Ovary (tissue), 9 donors: ENCODE data around the gene FLNA. TPM values are rescaled to one million over a fixed set of nuclear protein-coding genes. Genes with fewer than 3 reads are reported as not detected.
A peak's percentile ranks its signal among the peaks of the same experiment; 100 is the strongest.

Source experiments
- DNase-seq, 5 donors: peaks; one replicate each; pipeline ENCODE4 v3.0.0-alpha.2; 2019 to 2020
- H3K27ac ChIP-seq, 2 donors: fragments of 200-600 bp; one replicate each; pipeline versions ENCODE4 v1.5.1 to v1.8.0; 2019 to 2022
- H3K27me3 ChIP-seq: fragments of 200-600 bp; one replicate; pipeline ENCODE4 v1.8.0; 2022
- H3K36me3 ChIP-seq: fragments of 200-600 bp; sonication (generic); one replicate; pipeline ENCODE4 v1.5.1; 2019
- H3K4me1 ChIP-seq: one replicate; pipeline ENCODE4 v1.8.1; 2013; ENCODE audit warnings: mild to moderate bottlenecking, moderate library complexity; ENCODE audit not compliant: insufficient read depth
- H3K4me3 ChIP-seq: fragments of 200-600 bp; sonication (generic); one replicate; pipeline ENCODE4 v1.5.1; 2017
- H3K9me3 ChIP-seq, 2 donors: fragments of 200-600 bp in 1 of 2; sonication (generic) in 1 of 2; one replicate each; pipeline versions ENCODE4 v1.5.1 to v1.8.1; 2013 to 2019; ENCODE audit warnings: mild to moderate bottlenecking in 1 of 2, moderate library complexity in 1 of 2
- CTCF ChIP-seq, 3 donors: fragments of 450-650 bp in 2 of 3; fragments of 200-600 bp in 1 of 3; IDR thresholded peaks; one replicate each; pipeline versions ENCODE4 v1.5.1 to v1.8.0; 2016 to 2022; ENCODE audit warnings: antibody characterized with exemption in 3 of 3, mild to moderate bottlenecking in 1 of 3
- EP300 ChIP-seq: sonication (generic); formaldehyde crosslinking; IDR thresholded peaks from one replicate; pipeline ENCODE4 v1.6.1; 2017; ENCODE audit warnings: antibody characterized with exemption
- POLR2A ChIP-seq: fragments of 450-650 bp; IDR thresholded peaks from one replicate; pipeline ENCODE4 v1.6.1; 2017; ENCODE audit warnings: antibody characterized with exemption, mild to moderate bottlenecking, moderate library complexity
- WGBS, 3 donors: extraction: QIAGEN DNeasy Blood & Tissue Kit in 1 of 3; methylation state at CpG; one replicate each; pipeline versions ENCODE4 v1.1.5 to v1.1.7; 2013 to 2017; 5-methylcytosine and 5-hydroxymethylcytosine counted together
- intact Hi-C, 4 donors: fragments of 100-400 bp; cut with DNase I; formaldehyde crosslinking; loops; one replicate each; pipeline versions ENCODE4 v1.11.0 to v1.15.1; 2022 to 2023
- polyA plus RNA-seq, 2 donors: library from polyadenylated mRNA; stranded (reverse); fragments of 200-250 nt in 1 of 2; fragments of 350-450 nt in 1 of 2; fragmentation: Illumina TruSeq in 1 of 2; extraction: RNeasy Lipid Tissue Mini Kit (QIAGEN cat#74804) in 1 of 2; gene quantifications; one replicate each; pipeline ENCODE4 v1.2.3, GENCODE V29; 2013 to 2014
- total RNA-seq, 7 donors: library from RNA; depleted of rRNA in 2 of 7; stranded (reverse); fragments of >200 nt in 2 of 7; fragmentation: NEBNext Ultra II Directional in 3 of 7; extraction: Animal tissue kit (Norgen Biotek cat#: 25700) in 3 of 7; gene quantifications; one replicate each; pipeline versions ENCODE4 v1.1.0 to v1.2.4, GENCODE V29; 2016 to 2023
- donor health status: DM: no; HTN: no; CAD: no; lungs with moderate emphysema.
- donor health status: DM: no; HTN: no; CAD: no.
- donor health status: Bipolar disorder and iron deficiency.
- donor health status: DM: yes; HTN: yes; CAD: no.
- donor health status: DM: no; HTN: no; CAD: no.
- donor health status: DM: yes; HTN: yes; CAD: no.

FLNA gene
- total and polyA plus RNA-seq, 9 donors, result 327 to 2,249 (median 885) TPM

GRCh38 chrX:154417157-154417556 is 42.7 kb upstream of the FLNA start:
- H3K27ac ChIP-seq, result no peak overlapping the region
- H3K27me3 ChIP-seq, result no peaks in the 10 kb centered on the region
- no peaks in the 10 kb centered on the region for H3K4me1 ChIP-seq
- DNase-seq, result no peak
- TF ChIP-seq POLR2A, result no peak
- no peak for TF ChIP-seq CTCF (IDR thresholded peaks at IDR 0.05)
- no peak for TF ChIP-seq EP300
- WGBS, 3 donors, result 66 to 71% (median 68%) methylated on average over 7 of the region's 7 CpGs
- H3K9me3 ChIP-seq, result no peaks in the 10 kb centered on the region
- H3K36me3 ChIP-seq, result no peaks in the 10 kb centered on the region
- no peak overlapping the region for H3K4me3 ChIP-seq
- intact Hi-C loops, result no loop called here

- no peak for TF ChIP-seq POLR2A
- TF ChIP-seq EP300, result no peak
- TF ChIP-seq CTCF (IDR thresholded peaks at IDR 0.05), result no peak
- H3K9me3 ChIP-seq, result no peaks in the 10 kb centered on the region
- no peak overlapping the region for H3K27ac ChIP-seq
- no peak overlapping the region for H3K4me3 ChIP-seq
- 62 to 87% (median 81%) methylated on average over 8 of the region's 8 CpGs for WGBS, 3 donors
- H3K36me3 ChIP-seq, result no peaks in the 10 kb centered on the region
- H3K27me3 ChIP-seq, result no peaks in the 10 kb centered on the region
- DNase-seq, result no peak
- intact Hi-C loops, result no loop called here
- no peaks in the 10 kb centered on the region for H3K4me1 ChIP-seq
Measured at GRCh38 chrX:154413142-154413541, 38.7 kb upstream of the FLNA start.

- H3K9me3 ChIP-seq, result no peaks in the 10 kb centered on the region
- peak overlapping the region; percentile 69 for H3K4me3 ChIP-seq
- WGBS, 3 donors, result 64 to 67% (median 64%) methylated on average over 4 of the region's 4 CpGs
- no peaks in the 10 kb centered on the region for H3K36me3 ChIP-seq
- no peaks in the 10 kb centered on the region for H3K4me1 ChIP-seq
- H3K27ac ChIP-seq, result peak overlapping the region in 1 of 2 donors; percentile 88
- H3K27me3 ChIP-seq, result no peaks in the 10 kb centered on the region
- TF ChIP-seq POLR2A (no peak), CTCF (IDR thresholded peaks at IDR 0.05) (no peak), EP300 (no peak)
- no peak for DNase-seq
- intact Hi-C loops, result no loop called here
Measured at GRCh38 chrX:154412468-154412867, 38.0 kb upstream of the FLNA start.

GRCh38 chrX:154411981-154412340 is 37.5 kb upstream of the FLNA start:
- H3K27me3 ChIP-seq, result no peaks in the 10 kb centered on the region
- TF ChIP-seq POLR2A (peak; percentile 21), EP300 (no peak), CTCF (IDR thresholded peaks at IDR 0.05) (no peak)
- H3K27ac ChIP-seq, result peak overlapping the region; percentile 64 to 88
- peak; percentile 72 to 81 (median 74) for DNase-seq
- peak overlapping the region; percentile 69 for H3K4me3 ChIP-seq
- 33 to 40% (median 39%) methylated on average over 21 to 29 of the region's 29 CpGs for WGBS, 3 donors
- intact Hi-C loops, result no loop called here
- no peaks in the 10 kb centered on the region for H3K36me3 ChIP-seq
- H3K4me1 ChIP-seq, result no peaks in the 10 kb centered on the region
- H3K9me3 ChIP-seq, result no peaks in the 10 kb centered on the region
